Measurements from ENCODE around the gene CCDC71. TPM values are rescaled to one million over a fixed set of nuclear protein-coding genes. Genes with fewer than 3 reads are reported as not detected.
A peak's percentile ranks its signal among the peaks of the same experiment; 100 is the strongest.

The CCDC71 gene
- total and polyA plus RNA-seq, 9 of the 15 experiments (the other 6 are each of a cell fraction or from before 2014, with no cell fraction given) = 0.13 to 19.3 (median 14.3) TPM

GRCh38 chr3:49171119-49171774 lies 5.1 kb upstream of the CCDC71 start, which contains the start of gene KLHDC8B (continued):
- TF ChIP-seq, protein P1, sequence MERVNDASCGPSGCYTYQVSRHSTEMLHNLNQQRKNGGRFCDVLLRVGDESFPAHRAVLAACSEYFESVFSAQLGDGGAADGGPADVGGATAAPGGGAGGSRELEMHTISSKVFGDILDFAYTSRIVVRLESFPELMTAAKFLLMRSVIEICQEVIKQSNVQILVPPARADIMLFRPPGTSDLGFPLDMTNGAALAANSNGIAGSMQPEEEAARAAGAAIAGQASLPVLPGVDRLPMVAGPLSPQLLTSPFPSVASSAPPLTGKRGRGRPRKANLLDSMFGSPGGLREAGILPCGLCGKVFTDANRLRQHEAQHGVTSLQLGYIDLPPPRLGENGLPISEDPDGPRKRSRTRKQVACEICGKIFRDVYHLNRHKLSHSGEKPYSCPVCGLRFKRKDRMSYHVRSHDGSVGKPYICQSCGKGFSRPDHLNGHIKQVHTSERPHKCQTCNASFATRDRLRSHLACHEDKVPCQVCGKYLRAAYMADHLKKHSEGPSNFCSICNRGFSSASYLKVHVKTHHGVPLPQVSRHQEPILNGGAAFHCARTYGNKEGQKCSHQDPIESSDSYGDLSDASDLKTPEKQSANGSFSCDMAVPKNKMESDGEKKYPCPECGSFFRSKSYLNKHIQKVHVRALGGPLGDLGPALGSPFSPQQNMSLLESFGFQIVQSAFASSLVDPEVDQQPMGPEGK (CRISPR knock-in tag; IDR thresholded peaks at IDR 0.05; ENCODE audit: borderline replicate concordance) = no peak
- TF ChIP-seq CREB3 (tag; conservative IDR thresholded peaks at IDR 0.05; ENCODE audit: low read depth) = 0 out of 2 replicates have a peak, but pooled peaks have one; percentile 33
- peak; percentile 80 for TF ChIP-seq MGA (IDR thresholded peaks at IDR 0.05)
- no peak for TF ChIP-seq TSC22D4 (tag; IDR thresholded peaks at IDR 0.05)
- peak; percentile 65; the same call in 1 of the 2 replicates for TF ChIP-seq PHF8 (IDR thresholded peaks at IDR 0.05; ENCODE audit: borderline replicate concordance, low read length)
- TF ChIP-seq DMBX1 (CRISPR knock-in tag; IDR thresholded peaks at IDR 0.05; ENCODE audit: borderline replicate concordance) = no peak
- TF ChIP-seq, protein P2, sequence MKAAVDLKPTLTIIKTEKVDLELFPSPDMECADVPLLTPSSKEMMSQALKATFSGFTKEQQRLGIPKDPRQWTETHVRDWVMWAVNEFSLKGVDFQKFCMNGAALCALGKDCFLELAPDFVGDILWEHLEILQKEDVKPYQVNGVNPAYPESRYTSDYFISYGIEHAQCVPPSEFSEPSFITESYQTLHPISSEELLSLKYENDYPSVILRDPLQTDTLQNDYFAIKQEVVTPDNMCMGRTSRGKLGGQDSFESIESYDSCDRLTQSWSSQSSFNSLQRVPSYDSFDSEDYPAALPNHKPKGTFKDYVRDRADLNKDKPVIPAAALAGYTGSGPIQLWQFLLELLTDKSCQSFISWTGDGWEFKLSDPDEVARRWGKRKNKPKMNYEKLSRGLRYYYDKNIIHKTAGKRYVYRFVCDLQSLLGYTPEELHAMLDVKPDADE (conservative IDR thresholded peaks at IDR 0.05; ENCODE audit: control insufficient read depth, low read depth, low read length) = peak; percentile 29; the same call in 1 of the 2 replicates
- TF ChIP-seq MEIS2 (IDR thresholded peaks at IDR 0.05; ENCODE audit: partially characterized antibody) = peak; percentile 33
- TF ChIP-seq ASH1L (IDR thresholded peaks at IDR 0.05; ENCODE audit: borderline replicate concordance, low read depth, partially characterized antibody) = no peak
- TF ChIP-seq RAD51 (IDR thresholded peaks at IDR 0.05; ENCODE audit: borderline replicate concordance, low read depth) = no peak; the same call in 1 of the 2 replicates
